ENCODE data around the gene ST13.

DNA sequence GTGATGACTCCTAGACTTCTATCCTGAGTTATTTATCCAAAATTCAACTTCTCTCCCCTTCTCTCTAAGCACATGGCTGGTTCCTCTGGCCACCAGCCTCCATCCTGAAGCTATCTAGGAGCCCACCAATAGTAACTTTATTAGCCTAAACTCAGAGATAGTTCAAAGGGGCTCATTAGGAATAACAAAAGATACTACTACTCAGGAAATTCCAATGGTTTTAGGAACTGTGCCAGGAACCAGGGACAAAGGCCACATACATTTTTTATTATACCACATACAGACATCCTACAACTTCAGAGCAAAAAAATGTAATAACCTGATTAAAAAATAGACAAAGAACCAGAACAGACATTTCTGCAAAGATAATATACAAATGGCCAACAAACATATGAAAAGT, 65.2 kb downstream of the ST13 start:
- no peak for TF ChIP-seq EZH2 (IDR thresholded peaks at IDR 0.05; ENCODE audit: low read length, unreplicated experiment)
- TF ChIP-seq, protein P1, sequence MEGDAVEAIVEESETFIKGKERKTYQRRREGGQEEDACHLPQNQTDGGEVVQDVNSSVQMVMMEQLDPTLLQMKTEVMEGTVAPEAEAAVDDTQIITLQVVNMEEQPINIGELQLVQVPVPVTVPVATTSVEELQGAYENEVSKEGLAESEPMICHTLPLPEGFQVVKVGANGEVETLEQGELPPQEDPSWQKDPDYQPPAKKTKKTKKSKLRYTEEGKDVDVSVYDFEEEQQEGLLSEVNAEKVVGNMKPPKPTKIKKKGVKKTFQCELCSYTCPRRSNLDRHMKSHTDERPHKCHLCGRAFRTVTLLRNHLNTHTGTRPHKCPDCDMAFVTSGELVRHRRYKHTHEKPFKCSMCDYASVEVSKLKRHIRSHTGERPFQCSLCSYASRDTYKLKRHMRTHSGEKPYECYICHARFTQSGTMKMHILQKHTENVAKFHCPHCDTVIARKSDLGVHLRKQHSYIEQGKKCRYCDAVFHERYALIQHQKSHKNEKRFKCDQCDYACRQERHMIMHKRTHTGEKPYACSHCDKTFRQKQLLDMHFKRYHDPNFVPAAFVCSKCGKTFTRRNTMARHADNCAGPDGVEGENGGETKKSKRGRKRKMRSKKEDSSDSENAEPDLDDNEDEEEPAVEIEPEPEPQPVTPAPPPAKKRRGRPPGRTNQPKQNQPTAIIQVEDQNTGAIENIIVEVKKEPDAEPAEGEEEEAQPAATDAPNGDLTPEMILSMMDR (conservative IDR thresholded peaks at IDR 0.05; ENCODE audit: low read depth, low read length), result no peak
- no peak for TF ChIP-seq EZH2phosphoT487 (IDR thresholded peaks at IDR 0.05; ENCODE audit: borderline replicate concordance, low read length)

Data from PC-3 (cell line).